Tibial nerve (tissue), 4 donors: ENCODE results near the gene SSPN.

ENCODE experiments used
- CTCF ChIP-seq, 5 experiments: fragments of 200-600 bp in 3 of 5; fragments of 450-650 bp in 2 of 5; sonication (generic) in 3 of 5; IDR thresholded peaks; one replicate each; pipeline ENCODE4 v1.5.1; 2016 to 2019; ENCODE audit warnings: antibody characterized with exemption in 5 of 5, mild to moderate bottlenecking in 3 of 5, moderate library complexity in 2 of 5
- EP300 ChIP-seq, 2 donors: sonication (generic); formaldehyde crosslinking; IDR thresholded peaks; one replicate each; pipeline ENCODE4 v1.6.1; 2017; ENCODE audit warnings: antibody characterized with exemption in 2 of 2, mild to moderate bottlenecking in 1 of 2
- POLR2A ChIP-seq, 2 donors: fragments of 450-650 bp; IDR thresholded peaks; one replicate each; pipeline ENCODE4 v1.6.1; 2017; ENCODE audit warnings: antibody characterized with exemption in 2 of 2, mild to moderate bottlenecking in 2 of 2, moderate library complexity in 2 of 2

DNA sequence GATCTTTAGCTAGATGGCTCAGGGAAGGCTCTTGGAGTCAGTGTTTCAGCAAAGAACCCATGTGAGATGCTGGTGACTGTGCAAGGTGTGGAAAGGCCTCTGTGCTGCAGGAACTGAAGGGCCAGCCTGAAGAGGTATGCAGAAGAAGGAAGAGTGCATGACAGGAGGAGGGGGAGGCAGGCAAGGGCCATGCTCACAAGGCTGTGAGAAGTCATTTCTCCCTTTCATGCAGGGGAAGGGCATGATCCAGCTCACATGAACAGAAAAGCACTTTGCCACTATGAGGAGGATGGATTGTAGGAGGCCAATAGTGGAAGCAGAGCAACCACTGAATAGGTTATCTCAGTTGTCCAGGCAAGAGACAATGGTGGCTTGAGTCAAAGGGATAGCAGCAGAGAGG, 83.7 kb downstream of the SSPN start:
- TF ChIP-seq CTCF (IDR thresholded peaks at IDR 0.05) (no peak), POLR2A (IDR thresholded peaks at IDR 0.05) (no peak), EP300 (IDR thresholded peaks at IDR 0.05) (no peak)
